GM21367 (cell line): ENCODE measurements around the gene TBC1D24.

Experiments used
- ATAC-seq: cut with Tn5 transposase; IDR thresholded peaks from one replicate; pipeline ENCODE4 v1.9.1; 2021; ENCODE audit not compliant: unreplicated experiment

TBC1D24 gene

DNA sequence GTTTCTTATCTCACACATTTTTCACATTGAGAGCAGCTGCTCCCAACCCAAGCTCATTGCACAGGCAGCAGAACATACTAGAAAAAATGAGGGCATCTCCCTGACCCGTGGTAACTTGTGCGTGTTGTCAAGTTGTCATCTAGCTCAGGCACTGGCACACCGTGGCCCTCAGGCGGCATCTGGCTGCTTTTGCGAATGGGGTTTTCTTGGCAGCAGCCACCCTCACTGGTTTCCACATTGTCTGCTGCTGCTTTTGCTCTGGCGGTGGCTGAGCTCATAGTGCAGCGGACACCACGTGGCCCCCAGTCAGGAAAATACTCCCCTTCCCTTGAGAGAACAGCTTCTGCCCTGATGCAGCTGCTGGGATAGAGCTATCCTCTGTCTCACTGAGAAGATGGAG lies 24.4 kb upstream of the TBC1D24 start:
- ATAC-seq, result no peak

DNA sequence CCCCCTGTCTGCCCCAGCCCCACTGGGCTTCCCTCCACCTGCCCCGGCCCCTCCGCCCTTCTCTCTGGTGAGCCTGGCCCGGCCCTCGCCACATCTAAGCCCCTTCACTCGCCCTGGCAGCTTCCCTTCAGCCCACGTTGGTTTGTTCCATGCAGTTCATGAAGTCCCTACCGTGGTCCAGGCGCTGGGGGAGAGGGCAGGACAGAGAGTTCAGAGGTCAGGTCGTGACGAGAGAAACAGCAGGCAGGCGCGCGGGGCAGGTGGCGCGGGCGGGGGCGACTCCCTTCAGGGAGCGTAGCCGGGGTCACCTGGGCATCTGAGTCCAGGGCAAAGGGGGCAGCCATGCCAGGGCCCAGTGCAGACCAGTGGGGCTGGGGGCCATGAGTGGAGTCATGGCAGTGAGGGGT lies 23.9 kb upstream of the TBC1D24 start:
- no peak for ATAC-seq

DNA sequence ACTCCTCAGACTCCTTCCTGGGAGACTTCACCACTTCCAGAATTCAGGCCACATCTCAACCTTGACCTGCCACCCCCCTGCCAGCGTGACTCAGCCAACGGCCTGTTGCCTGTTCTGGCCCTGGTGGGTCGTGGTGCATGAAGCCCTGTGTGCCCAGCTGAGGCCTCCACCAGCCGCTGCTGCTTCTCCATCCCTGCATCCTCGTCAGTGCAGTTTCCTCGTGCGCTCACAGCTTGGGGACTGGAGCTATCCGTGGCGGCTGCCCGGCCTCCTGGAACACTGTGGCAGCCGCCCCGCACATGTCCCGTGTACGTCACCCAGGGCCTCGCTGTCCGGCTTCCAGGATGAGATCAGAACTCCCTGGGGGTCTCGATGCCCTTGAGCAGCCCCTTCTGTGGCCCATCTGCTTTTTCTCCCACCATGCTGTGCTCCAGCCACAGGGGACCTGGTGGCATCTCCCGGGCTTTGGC lies 23.0 kb upstream of the TBC1D24 start:
- ATAC-seq, result no peak

GRCh38 chr16:2452650-2453049 lies 22.3 kb upstream of the TBC1D24 start:
- ATAC-seq, result no peak

GRCh38 chr16:2455081-2455845 lies 19.7 kb upstream of the TBC1D24 start:
- ATAC-seq, result no peak

GRCh38 chr16:2456551-2457153 lies 18.3 kb upstream of the TBC1D24 start:
- no peak for ATAC-seq

- no peak for ATAC-seq
Measured at GRCh38 chr16:2457267-2457666, 17.7 kb upstream of the TBC1D24 start.

- no peak for ATAC-seq
Measured at GRCh38 chr16:2457946-2458345, 17.0 kb upstream of the TBC1D24 start.

DNA sequence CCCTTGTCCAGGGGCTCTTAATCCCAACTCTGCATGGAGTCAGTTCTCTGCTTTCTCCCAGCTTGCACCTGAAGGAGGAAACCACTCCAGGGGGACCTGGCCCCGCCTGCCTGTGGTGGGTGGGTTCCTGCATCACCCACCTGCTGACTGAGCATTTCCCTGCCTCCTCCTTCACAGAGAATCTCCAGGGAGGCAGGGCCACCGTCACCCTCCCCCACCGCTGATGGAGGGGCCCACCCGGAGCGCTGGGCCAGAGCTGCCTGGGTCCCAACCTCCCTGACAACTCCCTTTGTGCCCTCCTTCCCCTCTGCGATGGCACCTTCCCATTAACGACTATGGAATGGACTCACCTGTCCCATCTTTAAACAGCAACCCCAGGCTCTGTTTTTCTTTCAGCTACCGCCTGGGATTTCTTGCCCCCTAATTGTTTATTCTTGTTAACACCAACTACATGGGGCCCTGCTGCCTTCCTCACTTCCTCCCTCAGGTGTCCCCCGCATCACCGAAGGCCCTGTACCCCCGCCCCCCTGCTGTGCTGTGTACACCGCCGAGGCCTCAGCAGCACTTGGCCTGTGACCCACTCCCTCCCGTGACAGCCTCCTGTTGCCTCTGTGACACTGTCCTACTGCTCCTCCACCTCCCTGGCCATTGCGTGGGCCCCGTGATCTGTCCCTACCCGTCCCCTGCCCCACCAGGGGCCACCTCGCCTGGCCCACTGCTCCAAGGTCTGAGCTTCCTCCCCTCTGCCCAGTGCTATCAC lies 15.9 kb upstream of the TBC1D24 start:
- no peak for ATAC-seq

DNA sequence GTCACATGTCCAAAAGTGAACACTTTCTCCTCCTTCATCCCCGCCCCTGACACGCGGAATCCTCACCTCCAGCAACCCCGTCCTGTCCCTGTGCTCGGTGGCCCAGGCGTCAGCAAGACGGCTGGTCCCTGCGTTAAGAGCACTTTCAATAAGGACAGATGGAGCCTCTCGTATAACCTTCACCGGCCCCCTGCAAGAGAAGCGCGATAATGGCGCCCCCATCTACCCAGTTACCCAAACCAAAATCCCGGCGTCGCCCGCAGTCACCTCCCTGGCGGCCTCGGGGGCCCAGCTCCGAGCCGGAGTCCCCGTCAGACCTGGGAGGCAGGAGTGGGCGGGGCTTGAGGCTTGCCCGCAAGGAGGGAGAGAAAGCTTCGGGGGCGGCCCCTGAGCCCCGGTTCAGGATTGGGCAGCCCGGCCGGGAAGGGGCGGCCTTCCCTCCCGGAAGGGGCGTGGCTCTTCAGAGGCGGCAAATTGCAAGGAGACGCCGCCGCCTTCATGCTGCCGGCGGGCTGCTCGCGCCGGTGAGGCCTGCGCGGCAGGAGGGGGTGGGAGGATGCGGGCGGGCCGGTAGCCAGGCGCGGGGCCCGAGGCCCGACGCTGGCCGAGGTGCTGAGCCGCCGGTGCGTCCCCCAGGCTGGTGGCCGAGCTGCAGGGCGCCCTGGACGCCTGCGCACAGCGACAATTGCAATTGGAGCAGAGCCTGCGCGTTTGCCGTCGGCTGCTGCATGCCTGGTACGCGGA lies 15.1 kb upstream of the TBC1D24 start, which contains the start of gene TEDC2:
TSS of gene TEDC2 (plus strand) at position 463 of the 744 bp plus-strand sequence. CDS start at position 499, 36 bp downstream.
- ATAC-seq, result peak; percentile 63

- ATAC-seq, result peak; percentile 7
Measured at GRCh38 chr16:2460391-2460713, 14.6 kb upstream of the TBC1D24 start.

GRCh38 chr16:2460916-2461315 lies 14.0 kb upstream of the TBC1D24 start:
- no peak for ATAC-seq

GRCh38 chr16:2462031-2462866 lies 12.7 kb upstream of the TBC1D24 start:
- ATAC-seq, result no peak

- no peak for ATAC-seq
Measured at GRCh38 chr16:2464333-2464732, 10.6 kb upstream of the TBC1D24 start.

GRCh38 chr16:2465653-2466415 lies 9.1 kb upstream of the TBC1D24 start:
- no peak for ATAC-seq

DNA sequence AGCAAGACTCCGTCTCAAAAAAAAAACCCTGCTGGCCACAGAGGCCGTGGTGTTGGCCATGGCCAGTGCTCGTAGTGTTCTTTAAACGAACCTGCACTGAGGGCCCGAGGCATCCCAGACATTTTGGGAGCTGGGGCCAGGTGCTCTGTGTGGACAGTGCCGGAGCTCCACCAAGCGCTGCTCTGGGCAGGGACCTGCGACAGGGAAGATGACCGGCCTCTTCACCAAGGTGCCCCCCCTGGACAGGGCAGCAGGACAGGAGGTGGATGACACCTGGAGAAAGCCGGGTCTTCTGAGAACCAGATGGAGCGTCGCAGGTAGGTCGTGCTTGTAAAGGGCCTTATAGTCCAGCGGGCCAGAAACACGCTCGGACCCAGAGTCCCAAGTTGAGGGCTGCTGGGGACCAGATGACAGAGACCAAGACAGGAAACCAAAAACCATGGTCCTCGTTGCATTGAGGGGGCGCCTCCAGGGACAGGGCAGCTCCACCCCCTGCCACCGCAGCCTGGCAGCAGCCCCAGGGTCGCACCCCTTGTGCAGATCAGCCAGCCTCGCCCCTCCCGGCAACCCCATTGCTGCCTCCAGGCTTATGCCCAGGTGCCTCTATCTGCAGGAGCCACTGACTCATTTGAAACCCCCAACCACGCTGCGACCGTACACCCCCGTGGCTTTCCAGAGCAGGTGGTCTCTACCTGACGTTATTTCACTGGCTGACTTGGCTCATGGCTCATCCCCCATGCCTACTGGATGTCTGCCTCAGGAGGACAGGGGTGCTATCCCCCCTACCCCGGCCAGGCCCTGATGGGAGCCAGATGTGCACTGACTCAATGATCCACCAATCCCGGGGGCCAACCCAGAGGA lies 8.0 kb upstream of the TBC1D24 start:
- ATAC-seq, result no peak

DNA sequence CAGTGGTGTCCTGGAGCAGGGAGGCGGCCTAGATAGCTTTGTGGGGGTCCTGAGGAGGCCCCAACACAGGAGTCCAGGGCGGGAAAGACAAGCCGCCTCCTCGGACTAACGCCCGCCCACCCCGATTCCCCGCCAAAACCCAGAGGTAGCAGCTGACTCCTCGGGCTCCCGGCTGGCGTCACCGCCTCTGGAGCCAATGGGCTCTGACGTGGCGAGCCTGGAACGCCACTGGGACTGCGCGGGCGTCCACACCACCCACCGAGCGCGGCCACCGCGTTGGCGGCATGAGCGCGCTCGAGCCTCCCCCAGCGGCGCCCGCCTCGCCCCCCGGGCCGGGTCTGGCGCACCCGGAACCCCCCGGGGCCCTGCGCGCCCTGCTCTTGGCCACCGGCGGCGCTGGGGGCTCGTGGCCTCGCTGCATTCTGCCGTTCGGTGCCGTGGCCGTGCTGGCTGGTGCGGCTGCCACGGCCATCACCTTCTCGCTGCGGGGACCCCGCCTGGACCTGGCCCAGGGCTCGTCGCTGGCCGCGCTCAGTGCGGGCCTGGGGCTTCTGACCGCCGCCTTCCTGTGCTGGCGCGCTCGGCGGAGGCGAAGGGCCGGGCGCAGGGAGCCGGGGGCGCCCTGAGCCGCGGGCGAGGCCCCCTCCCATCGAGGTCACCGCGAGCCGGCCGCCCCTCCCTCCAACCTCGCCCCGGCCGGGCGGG lies 7.2 kb upstream of the TBC1D24 start:
- no peak for ATAC-seq

- ATAC-seq, result no peak
Measured at GRCh38 chr16:2468233-2468724, 6.6 kb upstream of the TBC1D24 start.
